GM21367 (cell line): Measurements from ENCODE around the gene RFLNA.
"Not testable (repeated sequence)": the region's sequence is repeated elsewhere in the genome, so short reads cannot be mapped to it uniquely, and the experiment has no call there.

ENCODE experiments used
- ATAC-seq: cut with Tn5 transposase; IDR thresholded peaks from one replicate; pipeline ENCODE4 v1.9.1; 2021; ENCODE audit not compliant: unreplicated experiment

The RFLNA gene

GRCh38 chr12:124282287-124282686, 12.6 kb upstream of the RFLNA start:
- no peak for ATAC-seq

GRCh38 chr12:124283326-124283725, 11.6 kb upstream of the RFLNA start:
- no peak for ATAC-seq

- no peak for ATAC-seq
Measured at GRCh38 chr12:124284368-124284767, 10.5 kb upstream of the RFLNA start.

- ATAC-seq: no peak
Measured at GRCh38 chr12:124286414-124286813, 8.5 kb upstream of the RFLNA start.

- no peak for ATAC-seq
Measured at GRCh38 chr12:124286971-124287370, 7.9 kb upstream of the RFLNA start.

- ATAC-seq: no peak
Measured at GRCh38 chr12:124289634-124290600, 5.0 kb upstream of the RFLNA start.

- ATAC-seq: no peak
Measured at GRCh38 chr12:124292385-124292784, 2.5 kb upstream of the RFLNA start.

- no peak for ATAC-seq
Measured at GRCh38 chr12:124293286-124294003, 1.4 kb upstream of the RFLNA start.

GRCh38 chr12:124295431-124296058, 652 bp downstream of the RFLNA start:
- ATAC-seq: no peak

- ATAC-seq: no peak
Measured at GRCh38 chr12:124296295-124296915, 1.5 kb downstream of the RFLNA start.

- no peak for ATAC-seq
Measured at GRCh38 chr12:124296916-124297351, 2.0 kb downstream of the RFLNA start.

GRCh38 chr12:124297389-124297788, 2.5 kb downstream of the RFLNA start:
- no peak for ATAC-seq

- ATAC-seq: no peak
Measured at GRCh38 chr12:124297856-124298255, 3.0 kb downstream of the RFLNA start.

GRCh38 chr12:124298685-124299410, 4.0 kb downstream of the RFLNA start:
- no peak for ATAC-seq

GRCh38 chr12:124299628-124300388, 4.9 kb downstream of the RFLNA start:
- no peak for ATAC-seq

GRCh38 chr12:124300657-124301056, 5.8 kb downstream of the RFLNA start:
- not testable (repeated sequence) for ATAC-seq

GRCh38 chr12:124301084-124301654, 6.3 kb downstream of the RFLNA start:
- ATAC-seq: no peak

- no peak for ATAC-seq
Measured at GRCh38 chr12:124302241-124302806, 7.4 kb downstream of the RFLNA start.
